ENCODE data around the gene CCDC200.
"Not testable (repeated sequence)": the region's sequence is repeated elsewhere in the genome, so short reads cannot be mapped to it uniquely, and the experiment has no call there.

GRCh38 chr17:43232021-43232699 lies 3.7 kb upstream of the CCDC200 start:
- TF ChIP-seq CTCF, EZH2, EZH2phosphoT487 (IDR thresholded peaks at IDR 0.05): not testable (repeated sequence)
